Neuronal stem cell (in vitro differentiated cells): Measurements from ENCODE around the gene SENP6.
"Not testable (repeated sequence)": the region's sequence is repeated elsewhere in the genome, so short reads cannot be mapped to it uniquely, and the experiment has no call there.

ENCODE experiments used
- DNase-seq: peaks from one replicate; pipeline ENCODE4 v3.0.0-alpha.2; 2013; ENCODE audit warnings: low spot score
- H2AFZ ChIP-seq: one replicate; pipeline ENCODE4 v1.6.1; 2013; ENCODE audit warnings: mild to moderate bottlenecking, low read length, inconsistent platforms
- H2AK5ac ChIP-seq: 2 replicates; pipeline ENCODE4 v1.6.1; 2013; ENCODE audit warnings: low read depth, mild to moderate bottlenecking, inconsistent platforms, low read length, moderate library complexity, mixed read lengths
- H2BK120ac ChIP-seq: 2 replicates; pipeline ENCODE4 v1.6.1; 2013; ENCODE audit warnings: low read depth, mild to moderate bottlenecking, inconsistent platforms, low read length, moderate library complexity, mixed read lengths
- H2BK12ac ChIP-seq: one replicate; pipeline ENCODE4 v1.6.1; 2013; ENCODE audit warnings: low read length, inconsistent platforms
- H2BK15ac ChIP-seq: 2 replicates; pipeline ENCODE4 v1.6.1; 2013; ENCODE audit warnings: mild to moderate bottlenecking, low read length, inconsistent platforms, mixed read lengths
- H2BK5ac ChIP-seq: one replicate; pipeline ENCODE4 v1.6.1; 2013; ENCODE audit warnings: inconsistent platforms, mild to moderate bottlenecking, low read length, moderate library complexity
- H3K14ac ChIP-seq: one replicate; pipeline ENCODE4 v1.6.1; 2013; ENCODE audit warnings: low read length, inconsistent platforms
- H3K18ac ChIP-seq: 2 replicates; pipeline ENCODE4 v1.6.1; 2013; ENCODE audit warnings: low read length, inconsistent platforms
- H3K23ac ChIP-seq: 2 replicates; pipeline ENCODE4 v1.6.1; 2013; ENCODE audit warnings: low read depth, mild to moderate bottlenecking, mixed read lengths, low read length, inconsistent platforms; ENCODE audit not compliant: poor library complexity
- H3K27ac ChIP-seq: replicated peaks from 3 replicates; pipeline ENCODE4 v1.5.1; 2013; ENCODE audit warnings: low read length, inconsistent platforms
- H3K27me3 ChIP-seq, 3 experiments: 2 replicates each; pipeline ENCODE4 v1.6.1; 2013; ENCODE audit warnings: low read length in 3 of 3, mild to moderate bottlenecking in 2 of 3, inconsistent platforms in 1 of 3, low read depth in 1 of 3, mixed read lengths in 1 of 3, moderate library complexity in 1 of 3; ENCODE audit not compliant: control insufficient read depth in 3 of 3, insufficient read depth in 3 of 3
- H3K36me3 ChIP-seq, 2 donors: replicated peaks in 1 of 2; 2 replicates each; pipeline ENCODE4 v1.6.1; 2013; ENCODE audit warnings: low read length in 2 of 2; ENCODE audit not compliant: control insufficient read depth in 2 of 2, insufficient read depth in 2 of 2
- H3K4ac ChIP-seq: 2 replicates; pipeline ENCODE4 v1.6.1; 2013; ENCODE audit warnings: inconsistent platforms, mild to moderate bottlenecking, low read length, moderate library complexity
- H3K4me1 ChIP-seq, 2 donors: 1 replicate in 1 of 2; 2 replicates in 1 of 2; pipeline ENCODE4 v1.6.1; 2013; ENCODE audit warnings: low read length in 2 of 2, low read depth in 1 of 2; ENCODE audit not compliant: control insufficient read depth in 2 of 2, insufficient read depth in 1 of 2
- H3K4me2 ChIP-seq: one replicate; pipeline ENCODE4 v1.6.1; 2013; ENCODE audit warnings: mild to moderate bottlenecking, low read length, inconsistent platforms; ENCODE audit not compliant: insufficient read depth, poor library complexity, severe bottlenecking
- H3K4me3 ChIP-seq, 2 donors: 2 replicates each; pipeline ENCODE4 v1.5.1; 2013; ENCODE audit warnings: low read length in 2 of 2, mild to moderate bottlenecking in 2 of 2, inconsistent platforms in 1 of 2, moderate library complexity in 1 of 2
- H3K79me1 ChIP-seq: one replicate; pipeline ENCODE4 v1.6.1; 2013; ENCODE audit warnings: low read depth, mild to moderate bottlenecking, inconsistent platforms, low read length, moderate library complexity
- H3K9ac ChIP-seq: one replicate; pipeline ENCODE4 v1.6.1; 2013; ENCODE audit warnings: mild to moderate bottlenecking, low read depth, low read length, inconsistent platforms; ENCODE audit not compliant: poor library complexity
- H3K9me3 ChIP-seq, 2 donors: replicated peaks in 1 of 2; 2 replicates each; pipeline versions ENCODE3 to v1.6.1; 2013; ENCODE audit warnings: low read length in 2 of 2, mild to moderate bottlenecking in 2 of 2, inconsistent platforms in 1 of 2, low read depth in 1 of 2, mixed read lengths in 1 of 2, moderate library complexity in 1 of 2; ENCODE audit not compliant: control insufficient read depth in 2 of 2, insufficient read depth in 1 of 2
- H4K8ac ChIP-seq: one replicate; pipeline ENCODE4 v1.6.1; 2013; ENCODE audit warnings: low read depth, mild to moderate bottlenecking, inconsistent platforms, low read length, moderate library complexity
- H4K91ac ChIP-seq: one replicate; pipeline ENCODE4 v1.6.1; 2013; ENCODE audit warnings: low read length, low read depth, mild to moderate bottlenecking, inconsistent platforms; ENCODE audit not compliant: poor library complexity
- WGBS, 2 donors: extraction: QIAGEN DNeasy Blood & Tissue Kit; methylation state at CpG; one replicate each; pipeline ENCODE4 v1.1.7; 2013; ENCODE audit warnings: missing lambda C conversion rate in 2 of 2, mixed read lengths in 1 of 2; ENCODE audit not compliant: insufficient read length in 2 of 2, insufficient replicate concordance in 1 of 2; ENCODE audit errors: extremely low coverage in 2 of 2; 5-methylcytosine and 5-hydroxymethylcytosine counted together

The SENP6 gene

DNA sequence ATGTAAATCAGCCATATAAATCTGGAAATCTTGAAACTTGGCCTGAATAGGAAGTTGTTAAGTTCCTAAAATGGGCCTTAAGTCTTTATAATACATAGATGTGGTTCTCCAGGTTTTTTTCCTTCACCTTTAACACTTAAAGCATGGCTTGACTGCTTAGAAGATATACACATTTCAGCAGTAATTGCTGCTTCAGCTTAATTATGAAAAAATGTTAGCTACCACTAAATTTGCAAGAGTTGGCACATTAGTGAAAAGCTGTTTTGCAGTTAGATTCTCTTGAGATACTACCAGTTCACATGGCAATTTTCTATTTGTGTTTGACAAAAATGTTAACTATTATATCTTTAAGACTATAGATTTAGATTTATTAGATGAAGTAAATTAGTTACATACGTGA lies 74.7 kb downstream of the SENP6 start:
- H3K23ac ChIP-seq, result no peak overlapping the region
- no peaks in the 10 kb centered on the region for H3K79me1 ChIP-seq
- H2BK15ac ChIP-seq, result no peak overlapping the region
- H4K91ac ChIP-seq, result no peak overlapping the region
- H3K4me2 ChIP-seq, result no peak overlapping the region
- no peak overlapping the region for H3K4me3 ChIP-seq
- H3K27ac ChIP-seq, result no peak overlapping the region
- no peaks in the 10 kb centered on the region for H3K27me3 ChIP-seq
- H3K36me3 ChIP-seq, result peaks cover 19 to 97% of the 10 kb centered on the region in 2 donors
- no peak overlapping the region for H2BK5ac ChIP-seq
- WGBS, 2 donors, result no CpG with 5 or more reads among the region's 1 CpG
- DNase-seq, result no peak
- H3K18ac ChIP-seq, result no peak overlapping the region
- H2BK12ac ChIP-seq, result no peak overlapping the region
- no peak overlapping the region for H2BK120ac ChIP-seq
- H3K9ac ChIP-seq, result no peak overlapping the region
- peaks cover 0 to 10% of the 10 kb centered on the region in 2 donors for H3K9me3 ChIP-seq
- no peak overlapping the region for H2AK5ac ChIP-seq
- no peaks in the 10 kb centered on the region for H3K4me1 ChIP-seq
- no peak overlapping the region for H3K4ac ChIP-seq
- no peak overlapping the region for H2AFZ ChIP-seq
- no peak overlapping the region for H3K14ac ChIP-seq
- no peak overlapping the region for H4K8ac ChIP-seq

DNA sequence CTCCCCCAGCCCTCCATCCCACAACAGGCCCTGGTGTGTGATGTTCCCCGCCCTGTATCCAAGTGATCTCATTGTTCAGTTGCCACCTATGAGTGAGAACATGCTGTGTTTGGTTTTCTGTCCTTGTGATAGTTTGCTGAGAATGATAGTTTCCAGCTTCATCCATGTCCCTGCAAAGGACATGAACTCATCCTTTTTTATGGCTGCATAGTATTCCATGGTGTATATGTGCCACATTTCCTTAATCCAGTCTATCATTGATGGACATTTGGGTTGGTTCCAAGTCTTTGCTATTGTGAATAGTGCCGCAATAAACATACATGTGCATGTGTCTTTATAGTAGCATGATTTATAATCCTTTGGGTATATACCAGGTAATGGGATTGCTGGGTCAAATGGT lies 80.9 kb downstream of the SENP6 start:
- H3K27ac ChIP-seq, H4K8ac ChIP-seq, H3K18ac ChIP-seq, H3K4me3 ChIP-seq, H2AK5ac ChIP-seq, H3K4me2 ChIP-seq, H4K91ac ChIP-seq, H3K4me1 ChIP-seq, DNase-seq, H3K79me1 ChIP-seq, H3K4ac ChIP-seq, H2BK12ac ChIP-seq, H2AFZ ChIP-seq, H3K23ac ChIP-seq, H3K14ac ChIP-seq, H3K9ac ChIP-seq, H2BK120ac ChIP-seq, H2BK5ac ChIP-seq, H2BK15ac ChIP-seq, H3K27me3 ChIP-seq: not testable (repeated sequence)
- Histone ChIP-seq H3K36me3 (peaks cover 18 to 56% of the 10 kb centered on the region in 2 donors), H3K9me3 (peaks cover 0 to 24% of the 10 kb centered on the region in 2 donors)
- WGBS, 2 donors, result no CpG with 5 or more reads among the region's 2 CpGs

DNA sequence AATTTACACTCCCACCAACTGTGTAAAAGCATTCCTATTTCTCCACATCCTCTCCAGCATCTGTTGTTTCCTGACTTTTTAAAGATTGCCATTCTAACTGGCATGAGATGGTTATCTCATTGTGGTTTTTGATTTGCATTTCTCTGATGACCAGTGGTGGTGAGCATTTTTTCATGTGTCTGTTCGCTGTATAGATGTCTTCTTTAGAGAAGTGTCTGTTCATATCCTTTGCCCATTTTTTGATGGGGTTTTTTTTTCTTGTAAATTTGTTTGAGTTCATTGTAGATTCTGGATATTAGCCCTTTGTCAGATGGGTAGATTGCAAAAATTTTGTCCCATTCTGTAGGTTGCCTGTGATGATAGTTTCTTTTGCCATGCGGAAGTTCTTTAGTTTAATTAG lies 81.3 kb downstream of the SENP6 start:
- H2BK12ac ChIP-seq, H4K91ac ChIP-seq, H3K4me2 ChIP-seq, H3K27ac ChIP-seq, H3K18ac ChIP-seq, H3K4me3 ChIP-seq, DNase-seq, H4K8ac ChIP-seq, H2AFZ ChIP-seq, H2BK15ac ChIP-seq, H3K9ac ChIP-seq, H2BK5ac ChIP-seq, H3K79me1 ChIP-seq, H2AK5ac ChIP-seq, H3K14ac ChIP-seq, H3K23ac ChIP-seq, H3K4ac ChIP-seq, H3K4me1 ChIP-seq, H2BK120ac ChIP-seq, H3K27me3 ChIP-seq: not testable (repeated sequence)
- Histone ChIP-seq H3K9me3 (peaks cover 0 to 24% of the 10 kb centered on the region in 2 donors), H3K36me3 (peaks cover 16 to 56% of the 10 kb centered on the region in 2 donors)
- no CpG with 5 or more reads among the region's 2 CpGs for WGBS, 2 donors

DNA sequence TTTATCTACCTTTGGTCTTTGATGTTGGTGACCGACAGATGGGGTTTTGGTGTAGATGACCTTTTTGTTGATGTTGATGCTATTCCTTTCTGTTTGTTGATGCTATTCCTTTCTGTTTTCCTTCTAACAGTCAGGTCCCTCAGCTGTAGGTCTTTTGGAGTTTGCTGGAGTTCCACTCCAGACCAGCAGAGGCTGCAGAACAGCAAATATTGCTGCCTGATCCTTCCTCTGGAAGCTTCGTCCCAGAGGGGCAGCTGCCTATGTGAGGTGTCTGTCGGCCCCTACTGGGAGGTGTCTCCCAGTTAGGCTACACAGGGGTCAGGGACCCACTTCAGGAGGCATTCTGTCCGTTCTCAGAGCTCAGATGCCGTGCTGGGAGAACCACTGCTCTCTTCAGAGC lies 85.9 kb downstream of the SENP6 start:
- not testable (repeated sequence) for H3K4me2 ChIP-seq, H3K4me3 ChIP-seq, H3K18ac ChIP-seq, H2BK12ac ChIP-seq, H3K9ac ChIP-seq, H3K4ac ChIP-seq, H3K27me3 ChIP-seq, H2BK120ac ChIP-seq, H4K8ac ChIP-seq, H3K14ac ChIP-seq, DNase-seq, H3K79me1 ChIP-seq, H3K4me1 ChIP-seq, H2AFZ ChIP-seq, H4K91ac ChIP-seq, H3K27ac ChIP-seq, H3K9me3 ChIP-seq, H2BK5ac ChIP-seq, H2AK5ac ChIP-seq, H2BK15ac ChIP-seq, H3K23ac ChIP-seq
- H3K36me3 ChIP-seq, result peaks cover 8 to 52% of the 10 kb centered on the region in 2 donors
- no CpG with 5 or more reads among the region's 5 CpGs for WGBS, 2 donors
